H9 (cell line): ENCODE results near the gene TECTA. TPM values are rescaled to one million over a fixed set of nuclear protein-coding genes. Genes with fewer than 3 reads are reported as not detected.

Experiments
- DNase-seq: peaks from one replicate; pipeline ENCODE4 v3.0.0-alpha.2; 2017
- H2AFZ ChIP-seq: one replicate; pipeline ENCODE4 v1.6.1; 2013; ENCODE audit warnings: mild to moderate bottlenecking, low read length, control low read depth, moderate library complexity
- H2AK5ac ChIP-seq: 2 replicates; pipeline ENCODE4 v1.6.1; 2013; ENCODE audit warnings: low read length, control low read depth, mixed read lengths; ENCODE audit not compliant: insufficient read length
- H2BK120ac ChIP-seq: one replicate; pipeline ENCODE4 v1.6.1; 2013; ENCODE audit warnings: low read depth, mild to moderate bottlenecking, low read length, control low read depth, inconsistent platforms; ENCODE audit not compliant: poor library complexity, severe bottlenecking
- H2BK12ac ChIP-seq: 2 replicates; pipeline ENCODE4 v1.6.1; 2013; ENCODE audit warnings: low read length, control low read depth, mixed read lengths, low read depth; ENCODE audit not compliant: insufficient read length
- H2BK15ac ChIP-seq: 2 replicates; pipeline ENCODE4 v1.6.1; 2013; ENCODE audit warnings: low read depth, low read length, control low read depth
- H2BK20ac ChIP-seq: one replicate; pipeline ENCODE4 v1.6.1; 2013; ENCODE audit warnings: low read depth, mild to moderate bottlenecking, low read length, control low read depth, inconsistent platforms; ENCODE audit not compliant: poor library complexity, severe bottlenecking
- H2BK5ac ChIP-seq: 2 replicates; pipeline ENCODE4 v1.6.1; 2013; ENCODE audit warnings: low read length, control low read depth, mixed read lengths; ENCODE audit not compliant: insufficient read length
- H3K14ac ChIP-seq: 2 replicates; pipeline ENCODE4 v1.6.1; 2013; ENCODE audit warnings: low read length, control low read depth; ENCODE audit not compliant: insufficient read depth
- H3K18ac ChIP-seq: 2 replicates; pipeline ENCODE4 v1.6.1; 2013; ENCODE audit warnings: low read depth, mild to moderate bottlenecking, mixed read lengths, low read length, control low read depth; ENCODE audit not compliant: insufficient read length
- H3K23ac ChIP-seq: 2 replicates; pipeline ENCODE4 v1.6.1; 2013; ENCODE audit warnings: low read length, control low read depth, mixed read lengths, low read depth; ENCODE audit not compliant: insufficient read length
- H3K23me2 ChIP-seq: 2 replicates; pipeline ENCODE4 v1.6.1; 2013; ENCODE audit warnings: low read depth, mild to moderate bottlenecking, mixed read lengths, low read length, control low read depth; ENCODE audit not compliant: insufficient read length, poor library complexity, severe bottlenecking
- H3K27ac ChIP-seq: 2 replicates; pipeline ENCODE4 v1.5.1; 2013; ENCODE audit warnings: low read length, control low read depth, mixed read lengths, low read depth; ENCODE audit not compliant: insufficient read length
- H3K27me3 ChIP-seq: 2 replicates; pipeline ENCODE4 v1.6.1; 2013; ENCODE audit warnings: low read length, control low read depth, inconsistent platforms; ENCODE audit not compliant: insufficient read depth
- H3K4ac ChIP-seq: 2 replicates; pipeline ENCODE4 v1.6.1; 2013; ENCODE audit warnings: low read depth, mild to moderate bottlenecking, control low read depth, inconsistent platforms, low read length, moderate library complexity
- H3K4me1 ChIP-seq: 2 replicates; pipeline ENCODE4 v1.6.1; 2013; ENCODE audit warnings: low read length, control low read depth, inconsistent platforms; ENCODE audit not compliant: insufficient read depth
- H3K4me2 ChIP-seq: 2 replicates; pipeline ENCODE4 v1.6.1; 2013; ENCODE audit warnings: low read length, control low read depth, mixed read lengths; ENCODE audit not compliant: insufficient read length, insufficient read depth
- H3K56ac ChIP-seq: 2 replicates; pipeline ENCODE4 v1.6.1; 2013; ENCODE audit warnings: low read depth, mild to moderate bottlenecking, mixed read lengths, low read length, control low read depth; ENCODE audit not compliant: insufficient read length
- H3K79me1 ChIP-seq: 2 replicates; pipeline ENCODE4 v1.6.1; 2013; ENCODE audit warnings: low read depth, mild to moderate bottlenecking, moderate library complexity, low read length, control low read depth, inconsistent platforms; ENCODE audit not compliant: insufficient read depth, poor library complexity, severe bottlenecking
- H3K79me2 ChIP-seq: 2 replicates; pipeline ENCODE4 v1.6.1; 2013; ENCODE audit warnings: low read length, control low read depth, inconsistent platforms; ENCODE audit not compliant: insufficient read depth
- H3K9ac ChIP-seq: 2 replicates; pipeline ENCODE4 v1.6.1; 2013; ENCODE audit warnings: low read length, control low read depth, mixed read lengths; ENCODE audit not compliant: insufficient read length; ENCODE audit errors: extremely low read depth
- H3K9me3 ChIP-seq: one replicate; pipeline ENCODE4 v1.6.1; 2013; ENCODE audit warnings: low read depth, low read length, inconsistent platforms; ENCODE audit not compliant: control insufficient read depth
- H3T11ph ChIP-seq: one replicate; pipeline ENCODE4 v1.6.1; 2013; ENCODE audit warnings: mild to moderate bottlenecking, low read length, control low read depth, inconsistent platforms
- H4K20me1 ChIP-seq: one replicate; pipeline ENCODE4 v1.6.1; 2013; ENCODE audit not compliant: control insufficient read depth, insufficient read length, insufficient read depth
- H4K5ac ChIP-seq: 2 replicates; pipeline ENCODE4 v1.6.1; 2013; ENCODE audit warnings: low read depth, mild to moderate bottlenecking, mixed read lengths, low read length, control low read depth; ENCODE audit not compliant: insufficient read length
- H4K8ac ChIP-seq: replicated peaks from 2 replicates; pipeline ENCODE4 v1.6.1; 2013; ENCODE audit warnings: low read length, control low read depth, mixed read lengths, low read depth; ENCODE audit not compliant: insufficient read length
- H4K91ac ChIP-seq: 2 replicates; pipeline ENCODE4 v1.6.1; 2013; ENCODE audit warnings: low read depth, mild to moderate bottlenecking, moderate library complexity, mixed read lengths, low read length, control low read depth; ENCODE audit not compliant: insufficient read length
- H3K27ac Mint-ChIP-seq, 3 experiments: 2 replicates in 2 of 3; 3 replicates in 1 of 3; pipeline ENCODE4 v1.8.0; 2020 to 2021; ENCODE audit warnings: mixed read lengths in 3 of 3, mild to moderate bottlenecking in 1 of 3, moderate library complexity in 1 of 3
- H3K27me3 Mint-ChIP-seq: 2 replicates; pipeline ENCODE4 v1.8.0; 2021; ENCODE audit warnings: low read depth, mild to moderate bottlenecking, moderate library complexity, mixed read lengths
- H3K36me3 Mint-ChIP-seq, 3 experiments: 2 replicates in 2 of 3; 3 replicates in 1 of 3; pipeline ENCODE4 v1.8.0; 2020 to 2021; ENCODE audit warnings: low read depth in 3 of 3, mixed read lengths in 3 of 3; ENCODE audit not compliant: insufficient read depth in 1 of 3
- H3K4me1 Mint-ChIP-seq, 2 experiments: 2 replicates each; pipeline ENCODE4 v1.8.0; 2020; ENCODE audit warnings: mixed read lengths in 2 of 2
- H3K4me3 Mint-ChIP-seq, 2 experiments: 2 replicates in 1 of 2; 3 replicates in 1 of 2; pipeline ENCODE4 v1.8.0; 2020 to 2021; ENCODE audit warnings: mild to moderate bottlenecking in 2 of 2, mixed read lengths in 2 of 2, moderate library complexity in 1 of 2
- H3K9me3 Mint-ChIP-seq, 2 experiments: 2 replicates in 1 of 2; 3 replicates in 1 of 2; pipeline ENCODE4 v1.8.0; 2020; ENCODE audit warnings: mild to moderate bottlenecking in 2 of 2, mixed read lengths in 2 of 2, moderate library complexity in 1 of 2
- WGBS: extraction: QIAGEN DNeasy Blood & Tissue Kit; methylation state at CpG from one replicate; pipeline ENCODE4 v1.1.7; 2013; ENCODE audit warnings: missing lambda C conversion rate, low lambda C conversion rate, mixed read lengths; ENCODE audit not compliant: insufficient read length; ENCODE audit errors: extremely low coverage; 5-methylcytosine and 5-hydroxymethylcytosine counted together
- total RNA-seq: library from RNA; stranded (reverse); gene quantifications from 2 replicates; pipeline ENCODE4 v1.2.1, GENCODE V29; 2021
- TF ChIP-seq, protein P1 (sequence below): fragments of 200-600 bp; sonication (generic); conservative IDR thresholded peaks from 3 replicates; pipeline ENCODE4 v1.8.0; 2021; ENCODE audit warnings: antibody characterized with exemption, mild to moderate bottlenecking

TECTA gene
- total RNA-seq, 1 experiment from 2014 or later = 0.66 TPM

DNA sequence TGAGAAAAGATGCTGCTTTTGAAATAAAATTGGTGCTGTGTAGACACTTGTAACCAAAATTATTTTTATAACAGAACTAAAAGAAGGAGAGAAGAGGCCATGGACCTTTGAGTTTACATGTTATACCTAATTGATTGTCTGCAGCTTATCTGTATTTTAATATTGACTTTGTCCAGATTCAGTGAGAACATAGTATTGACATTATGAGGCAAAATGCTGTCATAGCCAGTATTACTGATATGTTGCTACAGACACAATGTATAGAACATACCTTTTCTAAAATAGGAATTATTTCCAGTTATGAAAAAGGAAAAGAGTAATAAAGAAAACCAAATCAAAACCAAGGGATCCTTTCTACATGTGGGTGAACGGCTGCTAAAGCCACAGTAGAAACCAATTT lies 11.5 kb upstream of the TECTA start:
- no peak overlapping the region for H2AFZ ChIP-seq
- no peak overlapping the region for H3K23ac ChIP-seq
- Mint-ChIP-seq H3K9me3 (no peaks in the 10 kb centered on the region), H3K4me3 (no peak overlapping the region), H3K27me3 (no peaks in the 10 kb centered on the region), H3K36me3 (peaks cover 7 to 22% (median 18%) of the 10 kb centered on the region in 3 experiments; a peak in 6 of 7 replicates), H3K27ac (no peak overlapping the region), H3K4me1 (no peaks in the 10 kb centered on the region)
- H2AK5ac ChIP-seq = no peak overlapping the region
- H3K4ac ChIP-seq = no peak overlapping the region
- H3K18ac ChIP-seq = no peak overlapping the region
- H3K4me1 ChIP-seq = no peaks in the 10 kb centered on the region
- H3K9me3 ChIP-seq = no peaks in the 10 kb centered on the region
- no peaks in the 10 kb centered on the region for H3K79me1 ChIP-seq
- no peak overlapping the region for H2BK120ac ChIP-seq
- no peak overlapping the region for H2BK15ac ChIP-seq
- no peak for DNase-seq
- H3K4me2 ChIP-seq = no peak overlapping the region
- H3T11ph ChIP-seq = no peak overlapping the region
- H3K23me2 ChIP-seq = no peaks in the 10 kb centered on the region
- H3K9ac ChIP-seq = no peak overlapping the region
- H4K5ac ChIP-seq = no peak overlapping the region
- no peaks in the 10 kb centered on the region for H4K20me1 ChIP-seq
- H2BK20ac ChIP-seq = no peak overlapping the region
- no CpG with 5 or more reads among the region's 1 CpG for WGBS
- H3K14ac ChIP-seq = no peak overlapping the region
- H3K27me3 ChIP-seq = no peaks in the 10 kb centered on the region
- TF ChIP-seq, protein P1, sequence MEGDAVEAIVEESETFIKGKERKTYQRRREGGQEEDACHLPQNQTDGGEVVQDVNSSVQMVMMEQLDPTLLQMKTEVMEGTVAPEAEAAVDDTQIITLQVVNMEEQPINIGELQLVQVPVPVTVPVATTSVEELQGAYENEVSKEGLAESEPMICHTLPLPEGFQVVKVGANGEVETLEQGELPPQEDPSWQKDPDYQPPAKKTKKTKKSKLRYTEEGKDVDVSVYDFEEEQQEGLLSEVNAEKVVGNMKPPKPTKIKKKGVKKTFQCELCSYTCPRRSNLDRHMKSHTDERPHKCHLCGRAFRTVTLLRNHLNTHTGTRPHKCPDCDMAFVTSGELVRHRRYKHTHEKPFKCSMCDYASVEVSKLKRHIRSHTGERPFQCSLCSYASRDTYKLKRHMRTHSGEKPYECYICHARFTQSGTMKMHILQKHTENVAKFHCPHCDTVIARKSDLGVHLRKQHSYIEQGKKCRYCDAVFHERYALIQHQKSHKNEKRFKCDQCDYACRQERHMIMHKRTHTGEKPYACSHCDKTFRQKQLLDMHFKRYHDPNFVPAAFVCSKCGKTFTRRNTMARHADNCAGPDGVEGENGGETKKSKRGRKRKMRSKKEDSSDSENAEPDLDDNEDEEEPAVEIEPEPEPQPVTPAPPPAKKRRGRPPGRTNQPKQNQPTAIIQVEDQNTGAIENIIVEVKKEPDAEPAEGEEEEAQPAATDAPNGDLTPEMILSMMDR = no peak
- no peak overlapping the region for H4K8ac ChIP-seq
- H3K79me2 ChIP-seq = no peaks in the 10 kb centered on the region
- H3K56ac ChIP-seq = no peak overlapping the region
- H2BK5ac ChIP-seq = no peak overlapping the region
- no peak overlapping the region for H4K91ac ChIP-seq
- no peak overlapping the region for H2BK12ac ChIP-seq
- H3K27ac ChIP-seq = no peak overlapping the region
